Lung (tissue), 12 donors: ENCODE results near the gene DNMT3A. TPM values are rescaled to one million over a fixed set of nuclear protein-coding genes. Genes with fewer than 3 reads are reported as not detected.

Source experiments
- ATAC-seq: fragments of 200-7000 bp; cut with Tn5 transposase; one replicate; pipeline ENCODE4 v1.9.1; 2020; ENCODE audit warnings: moderate number of reproducible peaks; ENCODE audit not compliant: insufficient read depth, low FRiP score
- DNase-seq, 3 donors: peaks; one replicate each; pipeline ENCODE4 v3.0.0-alpha.2; 2013 to 2017
- H3K27ac ChIP-seq, 2 donors: one replicate each; pipeline ENCODE4 v1.5.1; 2013; ENCODE audit warnings: mild to moderate bottlenecking in 2 of 2, moderate library complexity in 2 of 2, control low read depth in 1 of 2, inconsistent platforms in 1 of 2, low read depth in 1 of 2, low read length in 1 of 2
- H3K27me3 ChIP-seq, 3 donors: one replicate each; pipeline ENCODE4 v1.5.1; 2013; ENCODE audit warnings: low read length in 2 of 3; ENCODE audit not compliant: control insufficient read depth in 3 of 3, insufficient read depth in 3 of 3
- H3K36me3 ChIP-seq, 4 donors: one replicate each; pipeline ENCODE4 v1.5.1; 2013; ENCODE audit warnings: low read length in 4 of 4, mild to moderate bottlenecking in 1 of 4, moderate library complexity in 1 of 4; ENCODE audit not compliant: control insufficient read depth in 4 of 4, insufficient read depth in 4 of 4
- H3K4me1 ChIP-seq, 5 donors: one replicate each; pipeline ENCODE4 v1.5.1; 2013; ENCODE audit warnings: low read length in 5 of 5, mild to moderate bottlenecking in 2 of 5, moderate library complexity in 1 of 5; ENCODE audit not compliant: control insufficient read depth in 5 of 5, insufficient read depth in 5 of 5
- H3K4me3 ChIP-seq: one replicate; pipeline ENCODE4 v1.5.1; 2013; ENCODE audit warnings: mild to moderate bottlenecking, control low read depth, moderate library complexity
- H3K9ac ChIP-seq, 2 donors: one replicate each; pipeline ENCODE4 v1.5.1; 2013; ENCODE audit warnings: low read length in 2 of 2, control low read depth in 1 of 2; ENCODE audit not compliant: insufficient read depth in 1 of 2
- H3K9me3 ChIP-seq, 4 donors: one replicate each; pipeline ENCODE4 v1.5.1; 2013; ENCODE audit warnings: low read length in 3 of 4, mild to moderate bottlenecking in 1 of 4, moderate library complexity in 1 of 4; ENCODE audit not compliant: control insufficient read depth in 4 of 4, insufficient read depth in 3 of 4
- WGBS, 2 donors: extraction: QIAGEN DNeasy Blood & Tissue Kit; methylation state at CpG; one replicate each; pipeline ENCODE4 v1.1.7; 2013; 5-methylcytosine and 5-hydroxymethylcytosine counted together
- polyA plus RNA-seq, 2 donors: library from polyadenylated mRNA; stranded (reverse); fragments of 200-250 nt; gene quantifications; one replicate each; pipeline ENCODE4 v1.2.1, GENCODE V29; 2013
- total RNA-seq, 2 donors: library from RNA; depleted of rRNA in 1 of 2; stranded (reverse); fragments of >200 nt in 1 of 2; gene quantifications; one replicate each; pipeline ENCODE4 v1.2.1, GENCODE V29; 2014 to 2021
- TF ChIP-seq, protein P1 (sequence below): IDR thresholded peaks from 2 replicates; pipeline ENCODE4 v1.5.1; 2012; ENCODE audit warnings: mild to moderate bottlenecking; ENCODE audit errors: control extremely low read depth, extremely low read depth
- donor health status: control.
- donor health status: control.
- donor health status: Bipolar disorder and iron deficiency.
- donor health status: healthy.
- donor health status: DM: yes; HTN: yes; CAD: no.

Gene DNMT3A
- total and polyA plus RNA-seq, 4 donors, result 9.2 to 61.0 (median 26.9) TPM

DNA sequence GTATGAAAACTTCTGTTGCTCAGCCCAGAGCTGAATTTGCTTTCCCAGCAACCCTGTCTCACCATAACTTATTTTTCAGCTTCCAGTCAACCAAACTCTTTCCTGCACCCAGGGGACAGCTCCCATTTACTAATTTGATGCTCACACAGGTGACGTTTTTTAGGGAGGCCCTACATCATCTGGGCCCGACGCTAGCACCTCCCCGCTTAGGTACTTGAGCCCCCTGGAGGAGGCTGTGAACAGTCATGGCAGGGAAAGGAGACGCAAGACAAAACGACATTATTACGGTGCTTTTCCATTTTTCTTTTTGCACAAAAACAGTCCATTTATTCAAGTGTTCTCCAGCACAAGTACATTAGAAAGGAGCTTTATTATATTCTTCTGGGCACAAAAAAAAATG lies 114.1 kb downstream of the DNMT3A start:
- TF ChIP-seq, protein P1, sequence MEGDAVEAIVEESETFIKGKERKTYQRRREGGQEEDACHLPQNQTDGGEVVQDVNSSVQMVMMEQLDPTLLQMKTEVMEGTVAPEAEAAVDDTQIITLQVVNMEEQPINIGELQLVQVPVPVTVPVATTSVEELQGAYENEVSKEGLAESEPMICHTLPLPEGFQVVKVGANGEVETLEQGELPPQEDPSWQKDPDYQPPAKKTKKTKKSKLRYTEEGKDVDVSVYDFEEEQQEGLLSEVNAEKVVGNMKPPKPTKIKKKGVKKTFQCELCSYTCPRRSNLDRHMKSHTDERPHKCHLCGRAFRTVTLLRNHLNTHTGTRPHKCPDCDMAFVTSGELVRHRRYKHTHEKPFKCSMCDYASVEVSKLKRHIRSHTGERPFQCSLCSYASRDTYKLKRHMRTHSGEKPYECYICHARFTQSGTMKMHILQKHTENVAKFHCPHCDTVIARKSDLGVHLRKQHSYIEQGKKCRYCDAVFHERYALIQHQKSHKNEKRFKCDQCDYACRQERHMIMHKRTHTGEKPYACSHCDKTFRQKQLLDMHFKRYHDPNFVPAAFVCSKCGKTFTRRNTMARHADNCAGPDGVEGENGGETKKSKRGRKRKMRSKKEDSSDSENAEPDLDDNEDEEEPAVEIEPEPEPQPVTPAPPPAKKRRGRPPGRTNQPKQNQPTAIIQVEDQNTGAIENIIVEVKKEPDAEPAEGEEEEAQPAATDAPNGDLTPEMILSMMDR, result no peak
- 87 to 91% methylated on average over 7 of the region's 7 CpGs for WGBS, 2 donors
- Histone ChIP-seq H3K4me1 (peaks cover 0 to 29% (median 6%) of the 10 kb centered on the region in 5 donors), H3K9me3 (no peaks in the 10 kb centered on the region), H3K9ac (no peak overlapping the region), H3K4me3 (no peak overlapping the region), H3K27ac (no peak overlapping the region), H3K27me3 (no peaks in the 10 kb centered on the region), H3K36me3 (peaks cover 3 to 12% (median 5%) of the 10 kb centered on the region in 4 donors)
- ATAC-seq (no peak), DNase-seq (no peak)

DNA sequence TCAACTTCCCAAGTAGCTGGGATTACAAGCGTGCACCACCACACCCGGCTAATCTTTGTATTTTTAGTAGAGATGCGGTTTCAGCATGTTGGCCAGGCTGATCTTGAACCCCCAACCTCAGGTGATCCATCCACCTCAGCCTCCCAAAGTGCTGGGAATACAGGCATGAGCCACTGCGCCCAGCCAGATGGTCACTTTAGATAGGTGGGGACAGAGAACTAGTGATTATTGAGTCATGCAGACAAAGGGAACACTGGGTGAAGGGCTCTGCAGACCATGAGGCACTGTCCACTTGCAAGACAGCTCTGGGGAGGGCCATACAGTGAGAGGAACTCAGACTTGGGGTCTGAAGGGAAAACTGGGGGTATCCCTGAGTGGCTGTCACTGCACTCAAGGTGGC lies 114.9 kb downstream of the DNMT3A start:
- Histone ChIP-seq H3K4me3 (no peak overlapping the region), H3K9ac (no peak overlapping the region), H3K36me3 (peaks cover 2 to 5% (median 3%) of the 10 kb centered on the region in 4 donors), H3K27me3 (no peaks in the 10 kb centered on the region), H3K27ac (no peak overlapping the region), H3K9me3 (no peaks in the 10 kb centered on the region), H3K4me1 (peaks cover 0 to 29% (median 6%) of the 10 kb centered on the region in 5 donors)
- TF ChIP-seq, protein P1, result no peak
- no peak for DNase-seq
- 96 to 97% methylated on average over 4 of the region's 4 CpGs for WGBS, 2 donors
- ATAC-seq, result no peak

DNA sequence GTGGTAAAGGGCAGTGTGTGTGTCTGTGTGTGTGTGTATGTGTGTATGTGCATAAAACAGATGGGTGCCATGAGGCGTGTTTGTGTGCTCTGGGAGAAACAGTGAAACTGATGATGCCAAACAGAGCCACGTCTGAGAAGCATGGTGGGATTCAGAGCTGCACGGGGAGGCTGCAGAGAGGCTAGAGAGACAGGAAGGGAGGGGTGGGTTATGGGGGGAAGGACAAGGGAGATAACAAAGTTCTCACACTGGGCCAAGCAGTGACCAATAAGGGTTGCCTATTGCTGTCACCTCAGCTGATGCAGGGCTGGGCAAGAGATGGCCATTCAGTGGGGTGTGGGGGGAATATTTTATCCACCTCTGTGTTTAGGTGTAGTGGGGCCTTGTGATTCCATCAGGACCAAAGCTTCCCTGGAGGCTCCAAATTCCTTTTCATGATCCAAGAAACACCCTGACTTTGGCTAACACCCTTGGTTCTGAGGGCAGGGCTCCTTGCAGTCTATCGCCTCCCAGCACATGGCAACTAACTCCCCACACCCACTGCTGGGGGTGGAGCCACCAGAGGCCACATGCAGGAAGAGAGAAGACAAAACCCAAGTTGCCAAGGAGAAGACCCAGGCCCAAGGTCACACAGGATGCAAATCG lies 119.1 kb downstream of the DNMT3A start:
- Histone ChIP-seq H3K4me3 (no peak overlapping the region), H3K27me3 (no peaks in the 10 kb centered on the region), H3K27ac (no peak overlapping the region), H3K9me3 (no peaks in the 10 kb centered on the region), H3K36me3 (no peaks in the 10 kb centered on the region), H3K4me1 (no peaks in the 10 kb centered on the region), H3K9ac (no peak overlapping the region)
- DNase-seq (no peak), ATAC-seq (no peak)
- whole genome bisulfite sequencing, 2 donors, result 73 to 78% methylated on average over 5 of the region's 5 CpGs
- TF ChIP-seq, protein P1, result no peak

DNA sequence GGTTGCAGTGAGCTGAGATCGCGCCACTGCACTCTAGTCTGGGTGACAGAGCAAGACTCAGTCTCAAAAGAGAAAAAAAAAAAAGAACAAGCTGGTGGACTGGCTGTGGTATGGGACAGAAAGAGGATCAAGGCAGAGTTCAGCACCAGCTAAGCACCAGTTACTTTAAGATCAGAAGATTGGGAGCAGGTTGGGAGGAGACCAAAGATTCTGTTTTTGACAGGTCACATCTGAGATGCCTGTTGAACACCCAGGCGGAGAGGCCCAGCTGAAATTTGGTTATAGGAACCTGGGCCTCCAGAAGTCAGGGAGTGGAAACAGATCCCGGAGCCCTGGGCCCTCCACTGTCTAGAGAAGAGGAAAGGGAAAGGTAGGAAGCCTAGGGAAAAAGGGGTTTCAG lies 120.1 kb downstream of the DNMT3A start:
- Histone ChIP-seq H3K9me3 (no peaks in the 10 kb centered on the region), H3K4me1 (no peaks in the 10 kb centered on the region), H3K9ac (no peak overlapping the region), H3K36me3 (no peaks in the 10 kb centered on the region), H3K4me3 (no peak overlapping the region), H3K27ac (no peak overlapping the region), H3K27me3 (no peaks in the 10 kb centered on the region)
- TF ChIP-seq, protein P1, result no peak
- ATAC-seq (no peak), DNase-seq (no peak)
- 96 to 99% methylated on average over 4 of the region's 4 CpGs for WGBS, 2 donors
